H1 (cell line): ENCODE data around the gene MAPRE2. TPM values are rescaled to one million over a fixed set of nuclear protein-coding genes. Genes with fewer than 3 reads are reported as not detected.

Experiments
- ATF2 ChIP-seq: IDR thresholded peaks from 2 replicates; pipeline ENCODE4 v1.6.1; 2012; ENCODE audit warnings: low read length, inconsistent platforms
- CBX5 ChIP-seq: fragments of 300-800, 300-1000 bp; sonication (generic); IDR thresholded peaks from 2 replicates; pipeline ENCODE4 v1.7.1; 2016; ENCODE audit warnings: antibody characterized with exemption, low read length, low read depth
- CHD2 ChIP-seq: IDR thresholded peaks from 2 replicates; pipeline ENCODE4 v1.6.1; 2012; ENCODE audit warnings: low read length, improper control_type of control experiment
- EP300 ChIP-seq, 2 experiments: IDR thresholded peaks; 1 replicate in 1 of 2; 2 replicates in 1 of 2; pipeline ENCODE4 v1.6.1; 2011 to 2012; ENCODE audit warnings: low read depth in 2 of 2, low read length in 2 of 2, mild to moderate bottlenecking in 2 of 2, borderline replicate concordance in 1 of 2, inconsistent platforms in 1 of 2, moderate library complexity in 1 of 2
- FOSL1 ChIP-seq: IDR thresholded peaks from 2 replicates; pipeline ENCODE4 v1.6.1; 2011; ENCODE audit warnings: mild to moderate bottlenecking, low read depth, low read length, moderate library complexity; ENCODE audit not compliant: insufficient read depth
- JUN ChIP-seq: IDR thresholded peaks from 2 replicates; pipeline ENCODE4 v1.6.1; 2011; ENCODE audit warnings: low read depth, mild to moderate bottlenecking, improper control_type of control experiment, low read length
- KDM5A ChIP-seq: fragments of 200-600 bp; IDR thresholded peaks from 2 replicates; pipeline ENCODE4 v1.7.1; 2012; ENCODE audit warnings: mild to moderate bottlenecking, low read length, inconsistent platforms, mixed read lengths
- SP2 ChIP-seq: IDR thresholded peaks from 2 replicates; pipeline ENCODE4 v1.6.1; 2012; ENCODE audit warnings: mild to moderate bottlenecking, low read length, inconsistent platforms
- TEAD4 ChIP-seq: IDR thresholded peaks from 2 replicates; pipeline ENCODE4 v1.6.1; 2012; ENCODE audit warnings: low read depth, low read length, inconsistent platforms, mixed read lengths
- polyA plus RNA-seq, 7 experiments: library from polyadenylated mRNA; depleted of rRNA in 3 of 7; stranded (reverse) in 5 of 7; unstranded in 2 of 7; fragments of >200 nt in 5 of 7; fragments of 200-250 nt in 2 of 7; gene quantifications; 1 replicate in 5 of 7; 2 replicates in 1 of 7; 4 replicates in 1 of 7; pipeline versions ENCODE4 v1.2.1 to v1.2.3, GENCODE V29; 2011 to 2013; ENCODE audit warnings: missing spikeins in 2 of 7, mixed read lengths in 2 of 7
- total RNA-seq: library from RNA; stranded (reverse); fragmentation: NEBNext Ultra II Directional; extraction: Animal tissue kit (Norgen Biotek cat#: 25700); gene quantifications from 2 replicates; pipeline ENCODE4 v1.2.1, GENCODE V29; 2021

Gene MAPRE2
- total and polyA plus RNA-seq, 2 of the 8 experiments (the other 6 are each of a cell fraction or from before 2014, with no cell fraction given) = 32.6 to 33.1 TPM

GRCh38 chr18:35167332-35167731 lies 126.1 kb downstream of the MAPRE2 start (continued):
- TF ChIP-seq ATF2 (no peak), JUN (no peak), CBX5 (no peak), TEAD4 (no peak), FOSL1 (no peak), SP2 (no peak), KDM5A (no peak), EP300 (IDR thresholded peaks at IDR 0.05; ENCODE audit: borderline replicate concordance in 1 of 2, low read depth in 2 of 2, low read length in 2 of 2) (no peak), CHD2 (no peak)
- TF ChIP-seq, all 59 proteins: peak for 0
